Astrocyte of the spinal cord (primary cell): Measurements from ENCODE around the gene MXI1.

Experiments used
- DNase-seq: peaks from one replicate; pipeline ENCODE4 v3.0.0; 2011; ENCODE audit warnings: low read depth, low spot score
- H3K4me3 ChIP-seq: 2 replicates; pipeline ENCODE4 v1.5.1; 2011; ENCODE audit warnings: low read depth, mild to moderate bottlenecking, low read length, moderate library complexity
- in situ Hi-C: cut with HindIII; loops from 2 replicates; pipeline ENCODE4 v1.10.0; 2017; ENCODE audit warnings: low sequenced_read_pairs
- TF ChIP-seq, protein P1 (sequence below): IDR thresholded peaks from 2 replicates; pipeline ENCODE4 v1.5.1; 2012; ENCODE audit warnings: low read depth, mild to moderate bottlenecking, low read length, inconsistent platforms

The MXI1 gene

DNA sequence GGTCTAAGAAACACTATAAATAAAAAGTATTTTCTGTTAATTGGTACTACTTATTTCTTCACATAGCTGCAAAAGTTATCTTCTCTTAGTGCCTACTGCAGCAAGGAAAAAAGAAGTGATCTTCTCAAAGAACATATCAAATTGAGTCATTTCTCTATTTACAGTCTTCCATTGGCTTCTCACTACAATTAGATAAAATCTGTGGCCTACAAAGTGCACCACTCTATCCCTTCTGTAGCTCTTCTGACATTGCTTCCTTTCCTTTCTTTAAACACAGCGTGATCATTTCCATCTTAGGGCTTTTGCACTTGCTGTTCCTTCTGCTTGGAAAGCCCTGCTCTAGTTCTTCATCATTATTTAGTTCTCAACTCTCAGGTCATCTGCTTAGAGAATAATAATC is 44.7 kb downstream of the MXI1 start:
- in situ Hi-C loops: no loop called here

DNA sequence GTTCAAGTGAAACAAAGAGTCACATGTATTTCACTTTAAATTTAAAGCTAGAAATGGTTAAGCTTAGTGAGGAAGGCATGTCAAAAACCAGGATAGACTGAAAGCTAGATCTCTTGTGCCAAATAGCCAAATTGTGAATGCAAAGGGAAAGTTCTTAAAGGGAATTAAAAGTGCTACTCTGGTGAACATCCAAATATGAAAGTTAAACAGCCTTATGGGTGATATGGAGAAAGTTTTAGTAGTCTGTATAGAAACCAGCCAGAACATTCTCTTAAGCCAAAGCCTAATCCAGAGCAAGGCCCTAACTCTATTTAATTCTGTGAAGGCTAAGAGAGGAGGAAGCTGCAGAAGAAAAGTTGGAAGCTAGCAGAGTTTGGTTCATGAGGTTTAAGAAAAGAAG is 47.1 kb downstream of the MXI1 start:
- in situ Hi-C loops: no loop called here
- H3K4me3 ChIP-seq: no peak overlapping the region
- DNase-seq: no peak
- TF ChIP-seq, protein P1, sequence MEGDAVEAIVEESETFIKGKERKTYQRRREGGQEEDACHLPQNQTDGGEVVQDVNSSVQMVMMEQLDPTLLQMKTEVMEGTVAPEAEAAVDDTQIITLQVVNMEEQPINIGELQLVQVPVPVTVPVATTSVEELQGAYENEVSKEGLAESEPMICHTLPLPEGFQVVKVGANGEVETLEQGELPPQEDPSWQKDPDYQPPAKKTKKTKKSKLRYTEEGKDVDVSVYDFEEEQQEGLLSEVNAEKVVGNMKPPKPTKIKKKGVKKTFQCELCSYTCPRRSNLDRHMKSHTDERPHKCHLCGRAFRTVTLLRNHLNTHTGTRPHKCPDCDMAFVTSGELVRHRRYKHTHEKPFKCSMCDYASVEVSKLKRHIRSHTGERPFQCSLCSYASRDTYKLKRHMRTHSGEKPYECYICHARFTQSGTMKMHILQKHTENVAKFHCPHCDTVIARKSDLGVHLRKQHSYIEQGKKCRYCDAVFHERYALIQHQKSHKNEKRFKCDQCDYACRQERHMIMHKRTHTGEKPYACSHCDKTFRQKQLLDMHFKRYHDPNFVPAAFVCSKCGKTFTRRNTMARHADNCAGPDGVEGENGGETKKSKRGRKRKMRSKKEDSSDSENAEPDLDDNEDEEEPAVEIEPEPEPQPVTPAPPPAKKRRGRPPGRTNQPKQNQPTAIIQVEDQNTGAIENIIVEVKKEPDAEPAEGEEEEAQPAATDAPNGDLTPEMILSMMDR: no peak

More for the DNA sequence above, 44.7 kb downstream of the MXI1 start:
- no peak for DNase-seq
- no peak overlapping the region for H3K4me3 ChIP-seq
- TF ChIP-seq, protein P1: no peak

DNA sequence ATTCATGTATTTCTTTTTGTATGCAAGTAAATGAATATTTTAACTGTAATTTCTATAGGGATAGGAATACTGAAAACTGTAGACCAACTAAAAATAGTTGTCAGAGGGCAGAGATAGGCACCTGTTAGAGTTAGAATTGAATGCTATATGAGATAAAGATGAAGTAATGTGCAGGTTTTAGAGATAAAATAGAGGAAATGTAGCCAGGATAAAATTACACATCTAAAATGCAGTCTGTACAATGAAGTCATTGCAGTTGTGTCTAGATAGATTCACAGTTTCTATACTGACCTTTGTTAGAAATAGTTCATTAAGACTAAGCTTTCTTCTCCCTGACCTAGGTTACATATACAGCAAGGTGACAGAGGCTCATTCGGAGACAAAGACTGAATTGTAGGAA is 51.1 kb downstream of the MXI1 start:
- in situ Hi-C loops: no loop called here
- TF ChIP-seq, protein P1: no peak
- H3K4me3 ChIP-seq: no peak overlapping the region
- DNase-seq: no peak

DNA sequence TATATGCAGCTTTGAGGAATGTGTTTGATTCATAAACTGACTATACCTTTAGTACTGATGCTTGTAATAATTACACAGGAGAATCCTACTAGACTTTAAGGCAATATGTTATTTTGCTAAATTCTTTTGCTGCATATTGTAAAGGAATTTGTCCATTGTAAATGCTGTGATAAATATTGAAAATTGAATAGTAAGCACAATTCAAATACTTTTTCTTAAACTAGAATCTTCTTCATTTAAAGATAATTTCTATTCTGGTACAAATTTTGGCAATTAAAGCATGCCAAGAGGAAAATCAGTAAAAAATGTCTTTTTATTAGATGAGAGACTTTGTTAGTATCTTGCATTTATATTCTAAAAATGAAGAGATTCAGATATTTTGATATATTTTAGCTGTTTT is 51.9 kb downstream of the MXI1 start:
- H3K4me3 ChIP-seq: no peak overlapping the region
- no peak for DNase-seq
- TF ChIP-seq, protein P1: no peak
- in situ Hi-C loops: no loop called here

DNA sequence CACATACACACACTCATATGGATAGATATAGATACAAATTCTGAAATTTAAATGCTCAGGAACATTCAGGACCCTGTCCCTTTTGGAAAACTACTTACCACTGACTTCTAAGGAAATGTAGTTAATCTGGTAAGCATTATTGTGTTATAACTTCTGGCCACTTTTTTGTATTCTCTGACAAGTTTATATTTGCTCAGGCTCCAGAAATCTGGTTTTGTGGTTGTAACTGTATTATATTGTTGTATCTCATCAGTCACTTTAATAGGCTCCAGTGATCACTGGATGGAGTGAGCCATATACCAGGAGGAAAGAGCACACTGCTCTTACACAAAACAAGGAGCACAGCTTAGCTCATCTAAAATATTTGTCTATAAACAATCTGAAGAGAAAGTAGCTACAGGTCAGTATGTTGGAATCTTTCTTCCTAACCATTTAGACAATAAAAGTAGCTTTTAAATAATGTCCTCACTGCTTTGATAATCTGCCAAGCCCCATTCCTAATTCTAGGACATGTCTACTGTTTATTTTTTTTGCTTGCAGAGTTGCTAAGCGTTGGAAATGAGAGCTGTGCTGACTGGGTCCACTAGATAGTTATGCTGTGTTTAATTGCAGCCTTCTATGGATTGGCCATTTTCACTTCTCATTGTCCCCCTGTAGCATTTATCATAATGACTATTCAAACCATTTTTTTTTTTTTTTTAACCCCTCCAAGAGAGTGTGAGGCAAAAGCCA is 53.5 kb downstream of the MXI1 start:
- peak; percentile 54 for DNase-seq
- TF ChIP-seq, protein P1: no peak
- no peak overlapping the region for H3K4me3 ChIP-seq
- in situ Hi-C loops: no loop called here

DNA sequence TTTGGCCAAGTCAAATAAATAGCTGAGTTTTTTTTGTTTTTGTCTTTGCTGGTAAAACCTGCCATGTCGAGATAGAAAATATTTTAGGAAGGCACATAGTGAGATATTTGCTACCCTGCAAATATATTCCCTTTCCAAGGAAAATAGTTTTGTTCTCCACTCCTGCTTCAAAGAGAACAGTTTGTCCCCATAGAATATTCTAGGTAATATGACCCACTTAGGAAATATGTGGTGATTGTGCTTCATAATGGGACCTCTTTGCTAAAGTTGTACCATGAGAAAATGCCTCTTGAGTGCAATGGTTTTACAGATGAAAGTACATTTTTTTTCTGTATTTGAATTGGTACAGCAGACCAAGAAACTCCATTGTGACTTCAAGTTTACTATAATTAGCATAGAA is 55.8 kb downstream of the MXI1 start:
- TF ChIP-seq, protein P1: no peak
- in situ Hi-C loops: no loop called here
- H3K4me3 ChIP-seq: no peak overlapping the region
- no peak for DNase-seq
